Suprapubic skin (tissue), 4 donors: ENCODE results near the gene MYORG.

Experiments
- CTCF ChIP-seq, 2 donors: fragments of 200-600 bp in 1 of 2; fragments of 450-650 bp in 1 of 2; sonication (generic) in 1 of 2; IDR thresholded peaks; one replicate each; pipeline ENCODE4 v1.5.1; 2016 to 2019; ENCODE audit warnings: antibody characterized with exemption in 2 of 2, mild to moderate bottlenecking in 1 of 2, moderate library complexity in 1 of 2
- POLR2A ChIP-seq, 2 donors: fragments of 450-650 bp; IDR thresholded peaks; one replicate each; pipeline ENCODE4 v1.6.1; 2017; ENCODE audit warnings: antibody characterized with exemption in 2 of 2, mild to moderate bottlenecking in 2 of 2, moderate library complexity in 2 of 2
- POLR2AphosphoS5 ChIP-seq, 3 donors: sonication (generic); formaldehyde crosslinking; IDR thresholded peaks; one replicate each; pipeline ENCODE4 v1.6.1; 2017; ENCODE audit warnings: antibody characterized with exemption in 3 of 3

GRCh38 chr9:34318163-34318790 is 58.4 kb downstream of the MYORG start:
- TF ChIP-seq CTCF (IDR thresholded peaks at IDR 0.05), result no peak
- no peak for TF ChIP-seq POLR2AphosphoS5 (IDR thresholded peaks at IDR 0.05)
- no peak for TF ChIP-seq POLR2A (IDR thresholded peaks at IDR 0.05)
